ENCODE data around the gene P2RX7. TPM values are rescaled to one million over a fixed set of nuclear protein-coding genes. Genes with fewer than 3 reads are reported as not detected.

The P2RX7 gene
- total RNA-seq, 3 donors from 2014 or later: 3.8 to 8.5 (median 3.9) TPM

DNA sequence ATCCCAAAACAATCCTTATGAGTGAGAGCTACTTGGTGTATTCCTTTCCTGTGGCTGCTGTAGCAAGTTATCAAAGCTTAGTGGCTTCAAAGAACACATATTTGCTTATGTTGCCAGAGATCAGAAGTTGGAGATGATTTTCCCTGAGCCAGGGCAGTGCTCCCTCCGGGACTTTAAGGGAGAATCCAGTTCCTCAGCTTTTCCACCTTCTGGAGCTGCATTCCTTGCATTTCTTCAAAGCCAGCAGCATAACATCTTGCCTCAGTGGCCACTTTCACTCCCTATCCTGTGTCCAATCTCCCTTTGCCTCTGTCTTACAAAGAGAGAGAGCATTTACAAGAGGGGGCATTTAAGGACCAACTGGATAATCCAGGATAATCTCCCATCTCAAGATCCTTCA is 33.7 kb downstream of the P2RX7 start:
- no peak overlapping the region for H3K4me3 ChIP-seq
- no peaks in the 10 kb centered on the region for H3K27me3 ChIP-seq
- no peak overlapping the region for H3K27ac ChIP-seq
- H3K9me3 ChIP-seq: no peaks in the 10 kb centered on the region
- no peaks in the 10 kb centered on the region for H3K36me3 ChIP-seq
- intact Hi-C loops (cut with DNase I; ENCODE audit: low total_unique reads): no loop called here
- no peaks in the 10 kb centered on the region for H3K4me1 ChIP-seq
- no peak for DNase-seq (ENCODE audit: low spot score in 2 of 2)
- TF ChIP-seq POLR2AphosphoS5 (IDR thresholded peaks at IDR 0.05): no peak
- TF ChIP-seq, protein P1, sequence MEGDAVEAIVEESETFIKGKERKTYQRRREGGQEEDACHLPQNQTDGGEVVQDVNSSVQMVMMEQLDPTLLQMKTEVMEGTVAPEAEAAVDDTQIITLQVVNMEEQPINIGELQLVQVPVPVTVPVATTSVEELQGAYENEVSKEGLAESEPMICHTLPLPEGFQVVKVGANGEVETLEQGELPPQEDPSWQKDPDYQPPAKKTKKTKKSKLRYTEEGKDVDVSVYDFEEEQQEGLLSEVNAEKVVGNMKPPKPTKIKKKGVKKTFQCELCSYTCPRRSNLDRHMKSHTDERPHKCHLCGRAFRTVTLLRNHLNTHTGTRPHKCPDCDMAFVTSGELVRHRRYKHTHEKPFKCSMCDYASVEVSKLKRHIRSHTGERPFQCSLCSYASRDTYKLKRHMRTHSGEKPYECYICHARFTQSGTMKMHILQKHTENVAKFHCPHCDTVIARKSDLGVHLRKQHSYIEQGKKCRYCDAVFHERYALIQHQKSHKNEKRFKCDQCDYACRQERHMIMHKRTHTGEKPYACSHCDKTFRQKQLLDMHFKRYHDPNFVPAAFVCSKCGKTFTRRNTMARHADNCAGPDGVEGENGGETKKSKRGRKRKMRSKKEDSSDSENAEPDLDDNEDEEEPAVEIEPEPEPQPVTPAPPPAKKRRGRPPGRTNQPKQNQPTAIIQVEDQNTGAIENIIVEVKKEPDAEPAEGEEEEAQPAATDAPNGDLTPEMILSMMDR (IDR thresholded peaks at IDR 0.05): no peak
- no peak for TF ChIP-seq POLR2A (IDR thresholded peaks at IDR 0.05)

DNA sequence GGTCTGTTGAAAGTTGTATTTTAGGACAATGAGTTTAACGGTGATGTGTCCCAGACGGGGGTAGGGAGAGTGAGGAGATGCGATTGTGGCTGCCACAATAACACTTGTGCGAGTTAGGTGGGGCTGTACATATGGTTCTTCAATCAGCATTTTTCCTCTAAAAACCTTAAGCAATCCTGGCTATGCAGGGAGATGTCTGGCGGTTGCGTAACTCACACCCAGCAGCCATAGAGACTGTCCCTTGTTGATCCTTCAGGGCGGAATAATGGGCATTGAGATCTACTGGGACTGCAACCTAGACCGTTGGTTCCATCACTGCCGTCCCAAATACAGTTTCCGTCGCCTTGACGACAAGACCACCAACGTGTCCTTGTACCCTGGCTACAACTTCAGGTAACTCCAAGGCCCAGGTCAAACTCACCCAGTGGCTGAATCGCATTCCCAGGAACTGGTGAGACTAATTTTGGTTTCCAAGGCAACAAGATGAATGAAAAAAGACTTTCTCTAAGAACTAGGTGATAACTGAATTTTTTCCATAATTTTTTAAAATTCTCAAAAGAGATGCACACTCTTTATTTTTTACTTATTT is 34.6 kb downstream of the P2RX7 start:
- TF ChIP-seq POLR2AphosphoS5 (IDR thresholded peaks at IDR 0.05): no peak
- TF ChIP-seq, protein P1 (IDR thresholded peaks at IDR 0.05): no peak
- TF ChIP-seq POLR2A (IDR thresholded peaks at IDR 0.05): no peak
- no peak for DNase-seq (ENCODE audit: low spot score in 2 of 2)
- Histone ChIP-seq H3K4me1 (no peaks in the 10 kb centered on the region), H3K27ac (no peak overlapping the region), H3K27me3 (no peaks in the 10 kb centered on the region), H3K9me3 (no peaks in the 10 kb centered on the region), H3K4me3 (no peak overlapping the region), H3K36me3 (no peaks in the 10 kb centered on the region)
- intact Hi-C loops (cut with DNase I; ENCODE audit: low total_unique reads): no loop called here

DNA sequence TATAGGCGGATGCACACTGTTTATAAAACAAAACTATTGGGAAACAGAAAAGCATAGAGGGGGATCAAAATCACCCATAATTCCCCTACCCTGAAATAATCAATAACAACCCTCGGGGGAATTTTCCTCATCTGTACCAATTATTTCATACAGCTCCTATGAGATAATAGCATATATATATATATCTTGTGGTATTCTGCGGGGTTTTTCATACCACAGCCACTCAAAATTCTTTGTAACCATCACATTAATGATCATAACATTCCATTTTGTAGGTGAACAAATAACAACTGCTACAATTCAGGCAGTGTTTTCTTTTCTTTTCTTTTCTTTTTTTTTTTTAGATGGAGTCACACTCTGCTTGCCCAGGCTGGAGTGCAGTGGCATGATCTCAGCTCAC is 35.3 kb downstream of the P2RX7 start:
- Histone ChIP-seq H3K36me3 (no peaks in the 10 kb centered on the region), H3K27me3 (no peaks in the 10 kb centered on the region), H3K9me3 (no peaks in the 10 kb centered on the region), H3K4me1 (no peaks in the 10 kb centered on the region), H3K27ac (no peak overlapping the region), H3K4me3 (no peak overlapping the region)
- intact Hi-C loops (cut with DNase I; ENCODE audit: low total_unique reads): no loop called here
- no peak for DNase-seq (ENCODE audit: low spot score in 2 of 2)
- TF ChIP-seq POLR2AphosphoS5 (IDR thresholded peaks at IDR 0.05): no peak

DNA sequence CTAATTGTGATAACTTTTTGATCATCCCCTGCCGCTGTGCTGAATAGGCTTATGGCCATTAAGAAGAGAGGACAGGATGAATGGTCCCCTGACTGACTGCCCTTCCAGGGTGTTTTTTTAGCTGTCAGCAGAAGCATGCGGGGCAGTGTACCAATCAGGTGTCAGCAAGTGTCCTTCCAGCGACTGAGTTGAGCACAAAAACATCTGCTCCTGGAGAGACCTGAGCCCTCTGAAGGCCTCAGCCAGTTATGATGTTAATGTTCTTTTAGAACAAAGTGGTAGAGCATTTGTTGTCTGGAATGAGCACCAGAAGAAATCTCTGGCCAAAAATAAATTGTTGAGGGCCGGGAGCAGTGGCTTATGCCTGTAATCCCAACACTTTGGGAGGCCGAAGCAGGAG is 37.5 kb downstream of the P2RX7 start:
- Histone ChIP-seq H3K9me3 (no peaks in the 10 kb centered on the region), H3K36me3 (no peaks in the 10 kb centered on the region)

DNA sequence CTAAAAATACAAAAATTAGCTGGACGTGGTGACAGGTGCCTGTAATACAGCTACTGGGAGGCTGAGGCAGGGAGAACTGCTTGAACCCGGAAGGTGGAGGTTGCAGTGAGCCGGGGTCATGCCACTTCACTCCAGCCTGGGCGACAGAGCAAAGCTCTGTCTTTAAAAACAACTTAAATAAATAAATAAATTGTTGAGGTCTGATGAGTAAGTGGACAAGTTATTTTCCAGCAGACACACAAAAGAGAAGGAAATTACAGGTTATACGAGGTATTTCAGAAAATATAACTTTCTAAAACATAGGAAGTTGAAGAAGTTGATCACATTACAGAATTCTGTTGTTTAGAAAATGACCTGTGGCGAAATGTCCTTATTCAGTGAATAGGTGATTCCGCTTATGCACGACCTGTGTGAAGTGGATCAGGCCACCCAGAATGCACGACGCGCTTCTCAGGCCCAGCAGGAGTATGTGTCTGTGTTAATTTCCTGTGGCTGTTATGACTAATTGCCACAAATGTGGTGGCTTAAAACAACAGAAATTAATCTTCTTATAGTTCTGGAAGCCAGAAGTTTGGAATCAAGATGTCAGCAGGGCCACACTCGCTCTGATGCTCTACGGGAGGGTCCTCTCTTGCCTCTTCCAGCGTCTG is 38.1 kb downstream of the P2RX7 start:
- no peaks in the 10 kb centered on the region for H3K36me3 ChIP-seq
- no peaks in the 10 kb centered on the region for H3K4me1 ChIP-seq
- intact Hi-C loops (cut with DNase I; ENCODE audit: low total_unique reads): no loop called here

More for the DNA sequence above, 37.5 kb downstream of the P2RX7 start:
- Histone ChIP-seq H3K27me3 (no peaks in the 10 kb centered on the region), H3K4me1 (no peaks in the 10 kb centered on the region), H3K27ac (no peak overlapping the region), H3K4me3 (no peak overlapping the region)
- DNase-seq (ENCODE audit: low spot score in 2 of 2): no peak
- intact Hi-C loops (cut with DNase I; ENCODE audit: low total_unique reads): no loop called here
- TF ChIP-seq POLR2A (IDR thresholded peaks at IDR 0.05) (no peak), POLR2AphosphoS5 (IDR thresholded peaks at IDR 0.05) (no peak)
- TF ChIP-seq, protein P1 (IDR thresholded peaks at IDR 0.05): no peak

More for the DNA sequence above, 38.1 kb downstream of the P2RX7 start:
- Histone ChIP-seq H3K27me3 (no peaks in the 10 kb centered on the region), H3K9me3 (no peaks in the 10 kb centered on the region), H3K27ac (no peak overlapping the region), H3K4me3 (no peak overlapping the region)
- DNase-seq (ENCODE audit: low spot score in 2 of 2): no peak
- TF ChIP-seq POLR2A (IDR thresholded peaks at IDR 0.05) (no peak), POLR2AphosphoS5 (IDR thresholded peaks at IDR 0.05) (no peak)
- TF ChIP-seq, protein P1 (IDR thresholded peaks at IDR 0.05): no peak
